ENCODE data around the gene SLC30A5. TPM values are rescaled to one million over a fixed set of nuclear protein-coding genes. Genes with fewer than 3 reads are reported as not detected.

SLC30A5 gene
- total and polyA plus RNA-seq, 9 of the 15 experiments (the other 6 are each of a cell fraction or from before 2014, with no cell fraction given), result 22.9 to 86.8 (median 62.5) TPM

GRCh38 chr5:69166686-69167492 lies 73.1 kb downstream of the SLC30A5 start, which contains the start of gene CCNB1 (continued):
- no peak for TF ChIP-seq ATF2 (CRISPR knock-in tag; IDR thresholded peaks at IDR 0.05)
- no peak for TF ChIP-seq SNAPC5 (CRISPR knock-in tag; IDR thresholded peaks at IDR 0.05)
- no peak for TF ChIP-seq SLC30A9 (CRISPR knock-in tag; IDR thresholded peaks at IDR 0.05)
- TF ChIP-seq ARID4B (CRISPR knock-in tag; IDR thresholded peaks at IDR 0.05), result peak; percentile 97
- peak; percentile 99 for TF ChIP-seq EP400 (IDR thresholded peaks at IDR 0.05)
- TF ChIP-seq EGR1 (conservative IDR thresholded peaks at IDR 0.05), result peak; percentile 50
- peak; percentile 76; the same call in 1 of the 2 replicates for TF ChIP-seq KLF13 (tag; IDR thresholded peaks at IDR 0.05; ENCODE audit: borderline replicate concordance, low read depth)
- peak; percentile 23 for TF ChIP-seq SP2 (IDR thresholded peaks at IDR 0.05; ENCODE audit: extremely low read depth, low read depth, low read length, poor library complexity, severe bottlenecking)
- peak; percentile 56; the same call in 1 of the 2 replicates for TF ChIP-seq C11orf30 (IDR thresholded peaks at IDR 0.05; ENCODE audit: low read depth)
- no peak for TF ChIP-seq BCLAF1 (IDR thresholded peaks at IDR 0.05; ENCODE audit: borderline replicate concordance in 1 of 2, control insufficient read depth in 1 of 2, low read depth in 2 of 2, low read length in 1 of 2)
- no peak; the same call in 1 of the 2 replicates for TF ChIP-seq ZBTB1 (CRISPR knock-in tag; IDR thresholded peaks at IDR 0.05; ENCODE audit: borderline replicate concordance, low read depth)
- no peak for TF ChIP-seq HOXB6 (CRISPR knock-in tag; IDR thresholded peaks at IDR 0.05; ENCODE audit: borderline replicate concordance)
- TF ChIP-seq NR2C2 (CRISPR knock-in tag; IDR thresholded peaks at IDR 0.05), result no peak; the same call in 1 of the 2 replicates
- peak; percentile 74 for TF ChIP-seq NR2C2 (tag; IDR thresholded peaks at IDR 0.05)
- TF ChIP-seq RCOR1 (IDR thresholded peaks at IDR 0.05; ENCODE audit: borderline replicate concordance in 1 of 2, low read depth in 2 of 2, low read length in 2 of 2), result peak in 1 of 2 experiments; percentile 48; a peak in 1 of 4 replicates
- TF ChIP-seq ZNF232 (CRISPR knock-in tag; IDR thresholded peaks at IDR 0.05), result no peak
- TF ChIP-seq SAP30 (IDR thresholded peaks at IDR 0.05; ENCODE audit: borderline replicate concordance, insufficient read depth, low read depth, low read length, poor library complexity, severe bottlenecking), result peak; percentile 99
